CD8-positive, alpha-beta memory T cell (primary cell): ENCODE data around the gene DUSP5. TPM values are rescaled to one million over a fixed set of nuclear protein-coding genes. Genes with fewer than 3 reads are reported as not detected.

Experiments
- CTCF ChIA-PET: fragments of 350-600 bp; sonication (Branson Sonifier 250); formaldehyde crosslinking; loops from one replicate; lab custom pipeline; 2021; ENCODE audit warnings: antibody characterized with exemption; lab: Charles Lee
- POLR2A ChIA-PET: fragments of 350-600 bp; sonication (Branson Sonifier 250); formaldehyde crosslinking; loops from one replicate; lab custom pipeline; 2021; ENCODE audit warnings: antibody characterized with exemption; lab: Charles Lee
- DNase-seq, 5 donors: peaks; one replicate each; pipeline versions ENCODE4 v3.0.0 to v3.0.0-alpha.2; 2020 to 2022; ENCODE audit warnings: mixed read lengths in 1 of 5
- H3K27ac ChIP-seq: one replicate; pipeline ENCODE4 v1.7.0; 2013; ENCODE audit warnings: low read depth, mild to moderate bottlenecking, low read length, moderate library complexity
- H3K27me3 ChIP-seq: 2 replicates; pipeline ENCODE4 v1.7.0; 2013; ENCODE audit warnings: low read length, mild to moderate bottlenecking; ENCODE audit not compliant: insufficient read depth, poor library complexity, severe bottlenecking
- H3K36me3 ChIP-seq: 2 replicates; pipeline ENCODE4 v1.7.0; 2013; ENCODE audit warnings: mild to moderate bottlenecking, low read length, moderate library complexity; ENCODE audit not compliant: insufficient read depth
- H3K4me1 ChIP-seq: 2 replicates; pipeline ENCODE4 v1.7.0; 2013; ENCODE audit warnings: mild to moderate bottlenecking, low read length, moderate library complexity; ENCODE audit not compliant: insufficient read depth
- H3K4me3 ChIP-seq: 2 replicates; pipeline ENCODE4 v1.7.0; 2013; ENCODE audit warnings: mild to moderate bottlenecking, low read length
- H3K9me3 ChIP-seq: 2 replicates; pipeline ENCODE4 v1.7.0; 2013; ENCODE audit warnings: mild to moderate bottlenecking, low read length
- H3K27ac Mint-ChIP-seq, 8 donors: one replicate each; pipeline ENCODE4 v1.8.0; 2020 to 2021; ENCODE audit warnings: mixed read lengths in 8 of 8, mild to moderate bottlenecking in 6 of 8, inconsistent platforms in 3 of 8, moderate library complexity in 3 of 8
- H3K27me3 Mint-ChIP-seq, 2 donors: one replicate each; pipeline ENCODE4 v1.8.0; 2020 to 2021; ENCODE audit warnings: mixed read lengths in 2 of 2, mild to moderate bottlenecking in 1 of 2, moderate library complexity in 1 of 2
- H3K36me3 Mint-ChIP-seq, 3 donors: one replicate each; pipeline ENCODE4 v1.8.0; 2020 to 2021; ENCODE audit warnings: mixed read lengths in 3 of 3, inconsistent platforms in 1 of 3, mild to moderate bottlenecking in 1 of 3
- H3K4me1 Mint-ChIP-seq, 3 donors: one replicate each; pipeline ENCODE4 v1.8.0; 2020 to 2021; ENCODE audit warnings: mixed read lengths in 3 of 3, inconsistent platforms in 1 of 3, mild to moderate bottlenecking in 1 of 3
- H3K4me3 Mint-ChIP-seq, 7 donors: one replicate each; pipeline ENCODE4 v1.8.0; 2020 to 2021; ENCODE audit warnings: mixed read lengths in 7 of 7, mild to moderate bottlenecking in 6 of 7, moderate library complexity in 4 of 7, inconsistent platforms in 2 of 7
- H3K9me3 Mint-ChIP-seq, 5 donors: one replicate each; pipeline ENCODE4 v1.8.0; 2020 to 2022; ENCODE audit warnings: mixed read lengths in 5 of 5, mild to moderate bottlenecking in 3 of 5, moderate library complexity in 2 of 5, inconsistent platforms in 1 of 5
- polyA plus RNA-seq: library from polyadenylated mRNA; unstranded; fragments of 300-500 nt; fragmentation: Illumina TruSeq; gene quantifications from one replicate; pipeline ENCODE4 v1.2.3, GENCODE V29; 2021
- total RNA-seq, 2 experiments: library from RNA; stranded (reverse); gene quantifications; one replicate each; pipeline ENCODE4 v1.2.3, GENCODE V29; 2021

The DUSP5 gene, protein sequence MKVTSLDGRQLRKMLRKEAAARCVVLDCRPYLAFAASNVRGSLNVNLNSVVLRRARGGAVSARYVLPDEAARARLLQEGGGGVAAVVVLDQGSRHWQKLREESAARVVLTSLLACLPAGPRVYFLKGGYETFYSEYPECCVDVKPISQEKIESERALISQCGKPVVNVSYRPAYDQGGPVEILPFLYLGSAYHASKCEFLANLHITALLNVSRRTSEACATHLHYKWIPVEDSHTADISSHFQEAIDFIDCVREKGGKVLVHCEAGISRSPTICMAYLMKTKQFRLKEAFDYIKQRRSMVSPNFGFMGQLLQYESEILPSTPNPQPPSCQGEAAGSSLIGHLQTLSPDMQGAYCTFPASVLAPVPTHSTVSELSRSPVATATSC
- total RNA-seq: 10 to 100 TPM; 68.5 to 69.8 TPM
- 3.0 TPM for polyA plus RNA-seq

DNA sequence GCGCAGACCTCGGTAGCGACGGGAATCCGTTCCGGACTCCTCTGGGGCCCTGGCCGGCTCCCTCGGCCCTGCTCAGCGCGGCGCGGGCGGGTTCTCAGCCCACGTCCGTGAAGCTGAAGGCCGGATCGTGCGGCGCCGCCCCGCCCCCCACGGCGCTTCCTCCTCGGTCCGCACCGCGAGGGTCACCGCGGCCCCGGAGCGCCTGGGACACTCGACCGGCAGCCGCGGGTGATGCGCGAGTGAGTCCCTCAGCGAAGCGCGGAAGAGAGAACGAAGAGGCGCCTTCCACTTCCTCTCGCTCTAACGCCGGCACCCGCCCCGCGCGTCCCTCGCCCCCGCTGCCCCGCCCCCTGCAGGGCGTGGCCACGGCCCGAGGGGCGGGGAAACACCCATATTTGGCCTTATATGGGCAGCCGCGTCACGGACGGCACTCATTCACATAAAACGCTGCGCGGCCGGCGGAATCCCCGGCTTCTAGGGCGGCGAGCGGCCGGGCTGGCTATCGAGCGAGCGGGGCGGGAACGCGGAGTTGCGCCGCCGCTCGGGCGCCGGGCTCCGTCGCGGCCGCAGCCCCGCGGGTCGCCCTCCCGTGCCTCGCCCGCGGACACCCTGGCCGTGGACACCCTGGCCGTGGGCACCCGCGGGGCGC is at the start of gene DUSP5:
TSS of gene DUSP5 (plus strand) at position 470 of the 649 bp plus-strand sequence. CDS start 215 bp downstream, outside the sequence.
- peaks cover 0 to 3% (median 2%) of the 10 kb centered on the region in 3 donors for H3K36me3 Mint-ChIP-seq
- peak within 1 kb of the TSS; percentile 88 to 99 (median 95) for H3K4me3 Mint-ChIP-seq
- H3K9me3 Mint-ChIP-seq: no peaks in the 10 kb centered on the region
- peak; percentile 91 to 96 (median 95) for DNase-seq
- H3K27me3 Mint-ChIP-seq: peaks cover 0 to 3% of the 10 kb centered on the region in 2 donors
- Histone ChIP-seq H3K4me1 (peaks cover 55% of the 10 kb centered on the region), H3K9me3 (no peaks in the 10 kb centered on the region), H3K27me3 (no peaks in the 10 kb centered on the region), H3K27ac (peak within 1 kb of the TSS; percentile 75), H3K4me3 (peak within 1 kb of the TSS; percentile 72), H3K36me3 (no peaks in the 10 kb centered on the region)
- ChIA-PET CTCF (interaction anchor here (0.9 to 2.3 kb wide), 3 partner anchors 83 to 360 kb away, joined by 3 to 10 read pairs (median 5); no protein-coding TSS in a partner anchor), POLR2A (interaction anchor here (1.0 to 2.0 kb wide), 3 partner anchors 83 to 142 kb away, joined by 3 to 8 read pairs (median 6); no protein-coding TSS in a partner anchor)
- H3K27ac Mint-ChIP-seq: peak within 1 kb of the TSS; percentile 91 to 96 (median 95)
- peaks cover 57 to 58% (median 57%) of the 10 kb centered on the region in 3 donors for H3K4me1 Mint-ChIP-seq

GRCh38 chr10:110448682-110449418 is 48.9 kb upstream of the DUSP5 start:
- Mint-ChIP-seq H3K27ac (peak overlapping the region in 1 of 8 donors; percentile 9), H3K4me1 (no peaks in the 10 kb centered on the region), H3K27me3 (peaks cover 4 to 11% of the 10 kb centered on the region in 2 donors), H3K4me3 (no peak overlapping the region), H3K36me3 (no peaks in the 10 kb centered on the region), H3K9me3 (no peaks in the 10 kb centered on the region)
- CTCF ChIA-PET: no interaction called here
- POLR2A ChIA-PET: no interaction called here
- Histone ChIP-seq H3K4me1 (no peaks in the 10 kb centered on the region), H3K27me3 (no peaks in the 10 kb centered on the region), H3K9me3 (no peaks in the 10 kb centered on the region), H3K27ac (no peak overlapping the region), H3K36me3 (no peaks in the 10 kb centered on the region), H3K4me3 (no peak overlapping the region)
- DNase-seq: no peak

DNA sequence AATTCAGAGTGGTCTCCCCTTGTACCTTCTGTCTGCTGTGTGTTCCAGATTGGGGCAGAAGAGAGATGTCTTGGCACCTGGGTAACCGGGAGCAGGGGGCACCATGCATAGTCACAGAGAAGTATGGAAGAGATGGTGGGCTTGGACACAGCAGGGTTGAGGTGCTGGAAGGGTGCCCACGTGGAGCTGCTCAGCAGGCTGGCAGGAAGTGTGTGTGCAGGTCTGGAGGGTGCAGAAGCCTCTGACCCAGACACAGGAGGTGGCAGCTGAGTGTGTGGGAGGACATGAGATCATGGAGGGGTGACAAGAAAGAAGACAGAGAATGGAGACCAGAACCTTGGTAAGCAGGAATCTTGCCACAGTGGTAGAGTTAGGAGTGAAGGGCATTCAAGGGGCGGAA is 42.3 kb upstream of the DUSP5 start:
- Mint-ChIP-seq H3K27ac (peak overlapping the region in 4 of 8 donors; percentile 4 to 90 (median 66)), H3K36me3 (no peaks in the 10 kb centered on the region), H3K9me3 (no peaks in the 10 kb centered on the region), H3K4me1 (peaks cover 35 to 42% (median 38%) of the 10 kb centered on the region in 3 donors), H3K4me3 (peak overlapping the region in 5 of 7 donors; percentile 6 to 89 (median 40)), H3K27me3 (peaks cover 0 to 4% of the 10 kb centered on the region in 2 donors)
- Histone ChIP-seq H3K36me3 (no peaks in the 10 kb centered on the region), H3K9me3 (no peaks in the 10 kb centered on the region), H3K27me3 (no peaks in the 10 kb centered on the region), H3K4me1 (peaks cover 9% of the 10 kb centered on the region), H3K27ac (no peak overlapping the region), H3K4me3 (no peak overlapping the region)
- ChIA-PET POLR2A (no interaction called here), CTCF (no interaction called here)
- no peak for DNase-seq

DNA sequence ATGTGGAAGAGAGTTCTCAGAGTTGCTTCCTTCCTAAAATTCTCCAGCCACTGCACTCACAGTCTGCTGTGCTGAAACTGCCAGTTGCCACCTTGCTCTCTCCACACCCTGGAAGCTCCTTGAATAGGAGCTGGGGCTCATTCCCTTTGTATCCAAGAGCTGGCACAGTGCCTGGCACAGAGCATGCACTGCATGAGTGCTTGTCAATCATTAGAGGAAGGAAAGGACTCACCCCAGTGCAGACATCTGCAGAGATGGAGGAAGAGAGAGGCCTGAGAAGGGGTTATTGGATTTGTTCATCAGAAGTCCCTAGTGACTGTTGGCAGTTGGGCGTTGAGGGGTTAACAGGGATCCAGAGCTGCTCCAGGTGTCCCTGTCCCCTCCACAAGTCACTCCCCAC is 41.7 kb upstream of the DUSP5 start:
- peaks cover 14% of the 10 kb centered on the region for H3K4me1 ChIP-seq
- no peaks in the 10 kb centered on the region for H3K36me3 ChIP-seq
- Mint-ChIP-seq H3K27me3 (peaks cover 0 to 4% of the 10 kb centered on the region in 2 donors), H3K36me3 (no peaks in the 10 kb centered on the region), H3K9me3 (no peaks in the 10 kb centered on the region), H3K27ac (peak overlapping the region in 2 of 8 donors; percentile 41 to 80), H3K4me1 (peaks cover 41 to 47% (median 44%) of the 10 kb centered on the region in 3 donors), H3K4me3 (no peak overlapping the region)
- H3K9me3 ChIP-seq: no peaks in the 10 kb centered on the region
- DNase-seq: no peak
- ChIA-PET POLR2A (no interaction called here), CTCF (no interaction called here)
- no peak overlapping the region for H3K27ac ChIP-seq
- H3K4me3 ChIP-seq: no peak overlapping the region
- no peaks in the 10 kb centered on the region for H3K27me3 ChIP-seq

GRCh38 chr10:110456523-110457091 is 41.1 kb upstream of the DUSP5 start:
- no peaks in the 10 kb centered on the region for H3K9me3 ChIP-seq
- peaks cover 19% of the 10 kb centered on the region for H3K4me1 ChIP-seq
- H3K36me3 ChIP-seq: no peaks in the 10 kb centered on the region
- no peak for DNase-seq
- H3K27ac ChIP-seq: no peak overlapping the region
- peaks cover 42 to 52% (median 48%) of the 10 kb centered on the region in 3 donors for H3K4me1 Mint-ChIP-seq
- H3K4me3 ChIP-seq: no peak overlapping the region
- no peaks in the 10 kb centered on the region for H3K9me3 Mint-ChIP-seq
- peak overlapping the region in 1 of 8 donors; percentile 77 for H3K27ac Mint-ChIP-seq
- ChIA-PET POLR2A (no interaction called here), CTCF (no interaction called here)
- peak overlapping the region in 1 of 7 donors; percentile 56 for H3K4me3 Mint-ChIP-seq
- no peaks in the 10 kb centered on the region for H3K36me3 Mint-ChIP-seq
- no peaks in the 10 kb centered on the region for H3K27me3 ChIP-seq
- H3K27me3 Mint-ChIP-seq: peaks cover 0 to 2% of the 10 kb centered on the region in 2 donors

GRCh38 chr10:110457851-110458250 is 39.9 kb upstream of the DUSP5 start:
- H3K27me3 Mint-ChIP-seq: no peaks in the 10 kb centered on the region
- peak overlapping the region in 5 of 8 donors; percentile 22 to 93 (median 72) for H3K27ac Mint-ChIP-seq
- H3K36me3 Mint-ChIP-seq: no peaks in the 10 kb centered on the region
- CTCF ChIA-PET: no interaction called here
- peak overlapping the region in 2 of 7 donors; percentile 28 to 39 for H3K4me3 Mint-ChIP-seq
- Histone ChIP-seq H3K27ac (no peak overlapping the region), H3K9me3 (no peaks in the 10 kb centered on the region), H3K36me3 (no peaks in the 10 kb centered on the region), H3K4me3 (no peak overlapping the region), H3K27me3 (no peaks in the 10 kb centered on the region), H3K4me1 (peaks cover 19% of the 10 kb centered on the region)
- no peak for DNase-seq
- no peaks in the 10 kb centered on the region for H3K9me3 Mint-ChIP-seq
- POLR2A ChIA-PET: no interaction called here
- peaks cover 42 to 54% (median 48%) of the 10 kb centered on the region in 3 donors for H3K4me1 Mint-ChIP-seq

- Histone ChIP-seq H3K27me3 (no peaks in the 10 kb centered on the region), H3K36me3 (no peaks in the 10 kb centered on the region), H3K27ac (no peak overlapping the region), H3K4me3 (no peak overlapping the region), H3K4me1 (peaks cover 19% of the 10 kb centered on the region), H3K9me3 (no peaks in the 10 kb centered on the region)
- DNase-seq: no peak
- Mint-ChIP-seq H3K9me3 (no peaks in the 10 kb centered on the region), H3K36me3 (no peaks in the 10 kb centered on the region), H3K27ac (peak overlapping the region in 7 of 8 donors; percentile 2 to 77 (median 30)), H3K4me3 (peak overlapping the region in 5 of 7 donors; percentile 43 to 72 (median 67)), H3K4me1 (peaks cover 42 to 54% (median 48%) of the 10 kb centered on the region in 3 donors), H3K27me3 (no peaks in the 10 kb centered on the region)
- ChIA-PET CTCF (no interaction called here), POLR2A (no interaction called here)
Observed at GRCh38 chr10:110458266-110458920, 39.3 kb upstream of the DUSP5 start.
